HepG2 (cell line): ENCODE results near the gene PPP1R3F. TPM values are rescaled to one million over a fixed set of nuclear protein-coding genes. Genes with fewer than 3 reads are reported as not detected.

Experiments used
- ATAC-seq: fragments of 200-7000 bp; cut with Tn5 transposase; 3 replicates; pipeline ENCODE4 v1.9.1; 2020; ENCODE audit warnings: mild to moderate bottlenecking, moderate library complexity
- BruUV-seq: library from RNA; stranded (reverse); fragments of 400-500 nt; replicated peaks from 2 replicates; lab custom pipeline; 2021; lab: Mats Ljungman, UMichigan
- CTCF ChIA-PET: fragments of 300-600 bp; formaldehyde crosslinking; extraction: SDS; loops from one replicate; lab custom pipeline; 2021; ENCODE audit warnings: low total read pairs, inconsistent platforms, low intra/inter-chr PET ratio; lab: Yijun Ruan, JAX
- POLR2A ChIA-PET: fragments of 350-600 bp; sonication (Branson Sonifier 250); formaldehyde crosslinking; loops from one replicate; lab custom pipeline; 2020; ENCODE audit warnings: antibody characterized with exemption, inconsistent platforms; lab: Yijun Ruan, JAX
- DNase-seq: peaks from one replicate; pipeline ENCODE4 v3.0.0-alpha.2; 2015; ENCODE audit warnings: low spot score
- FAIRE-seq: peaks from 3 replicates; lab custom pipeline; 2011; peaks lifted over from hg19 to GRCh38; lab: Jason Lieb, UNC
- H2AFZ ChIP-seq: one replicate; pipeline ENCODE4 v1.6.1; 2011; ENCODE audit warnings: low read length, inconsistent platforms
- H3K27ac ChIP-seq: fragments of 300-600 bp; 3 replicates; pipeline ENCODE4 v1.8.0; 2011; ENCODE audit warnings: mixed run types, mild to moderate bottlenecking, mixed read lengths, low read length, inconsistent platforms; ENCODE audit not compliant: insufficient read depth; ENCODE audit errors: extremely low read length
- H3K27me3 ChIP-seq, 2 experiments: fragments of 200-600 bp in 1 of 2; 2 replicates in 1 of 2; 3 replicates in 1 of 2; pipeline versions ENCODE4 v1.6.0 to v1.8.0; 2011; ENCODE audit warnings: low read length in 2 of 2, mild to moderate bottlenecking in 2 of 2, moderate library complexity in 2 of 2, inconsistent platforms in 1 of 2; ENCODE audit not compliant: insufficient read depth in 2 of 2, control insufficient read depth in 1 of 2
- H3K36me3 ChIP-seq, 2 experiments: fragments of 200-600 bp in 1 of 2; replicated peaks in 1 of 2; 2 replicates in 1 of 2; 3 replicates in 1 of 2; pipeline versions ENCODE4 v1.5.1 to v1.8.0; 2011; ENCODE audit warnings: low read length in 2 of 2, inconsistent platforms in 1 of 2; ENCODE audit not compliant: insufficient read depth in 2 of 2, control insufficient read depth in 1 of 2
- H3K4me1 ChIP-seq: 2 replicates; pipeline ENCODE4 v1.5.1; 2012; ENCODE audit warnings: low read length, inconsistent platforms; ENCODE audit not compliant: insufficient read depth
- H3K4me2 ChIP-seq: 2 replicates; pipeline ENCODE4 v1.6.0; 2011; ENCODE audit warnings: low read depth, low read length, inconsistent platforms
- H3K4me3 ChIP-seq, 3 experiments: fragments of 200-600 bp in 1 of 3; sonication (generic), shearing (Covaris generic) in 1 of 3; replicated peaks in 1 of 3; 2 replicates each; pipeline ENCODE4 v1.5.1; 2011 to 2016; ENCODE audit warnings: low read length in 3 of 3, inconsistent platforms in 2 of 3, low read depth in 2 of 3, mild to moderate bottlenecking in 2 of 3, control low read depth in 1 of 3, mixed read lengths in 1 of 3; ENCODE audit not compliant: insufficient read depth in 1 of 3
- H3K79me2 ChIP-seq: one replicate; pipeline ENCODE4 v1.6.1; 2011; ENCODE audit warnings: low read length, inconsistent platforms; ENCODE audit not compliant: insufficient read depth
- H3K9ac ChIP-seq: 2 replicates; pipeline ENCODE4 v1.6.0; 2011; ENCODE audit warnings: mild to moderate bottlenecking, low read depth, low read length, inconsistent platforms; ENCODE audit not compliant: insufficient read depth
- H3K9me3 ChIP-seq: 2 replicates; pipeline ENCODE4 v1.5.1; 2012; ENCODE audit warnings: mild to moderate bottlenecking, low read length
- H4K20me1 ChIP-seq: 2 replicates; pipeline ENCODE4 v1.6.0; 2011; ENCODE audit warnings: inconsistent platforms, mild to moderate bottlenecking, low read length, moderate library complexity; ENCODE audit not compliant: insufficient read depth
- CTCF ChIP-seq: sonication (generic); formaldehyde crosslinking; IDR thresholded peaks from 2 replicates; pipeline ENCODE4 v1.5.0; 2020; ENCODE audit warnings: mild to moderate bottlenecking, missing genetic modification reagents, moderate library complexity
- ZFX ChIP-seq: sonication (generic); formaldehyde crosslinking; IDR thresholded peaks from 2 replicates; pipeline ENCODE4 v1.4.0; 2020; ENCODE audit warnings: mild to moderate bottlenecking, low read depth, missing genetic modification reagents, moderate library complexity
- ZNF263 ChIP-seq: sonication (generic); formaldehyde crosslinking; IDR thresholded peaks from 2 replicates; pipeline ENCODE4 v1.4.0; 2020; ENCODE audit warnings: missing genetic modification reagents
- ZNF367 ChIP-seq: sonication (generic); formaldehyde crosslinking; IDR thresholded peaks from 2 replicates; pipeline ENCODE4 v1.4.0; 2020; ENCODE audit warnings: missing genetic modification reagents, borderline replicate concordance
- ZNF687 ChIP-seq: sonication (generic); formaldehyde crosslinking; IDR thresholded peaks from 2 replicates; pipeline ENCODE4 v1.5.1; 2020; ENCODE audit warnings: mild to moderate bottlenecking, missing genetic modification reagents, moderate library complexity
- WGBS: methylation state at CpG from one replicate; pipeline ENCODE4 v1.1.6; 2017; ENCODE audit warnings: low lambda C conversion rate; 5-methylcytosine and 5-hydroxymethylcytosine counted together
- in situ Hi-C: cut with HindIII; loops from 2 replicates; pipeline ENCODE4 v1.10.0; 2017; ENCODE audit warnings: low pct_unique_long_range_greater_than_20kb; ENCODE audit not compliant: extremely low pct_ligation_motif_present
- intact Hi-C: fragments of 100-400 bp; cut with micrococcal nuclease; formaldehyde crosslinking; loops from one replicate; pipeline ENCODE4 v1.10.0; 2022; ENCODE audit not compliant: unreplicated experiment
- polyA plus RNA-seq, 8 experiments: library from polyadenylated mRNA; depleted of rRNA in 3 of 8; stranded (reverse) in 7 of 8; unstranded in 1 of 8; fragments of >200 nt; fragmentation: Illumina TruSeq in 4 of 8; extraction: Trizol in 4 of 8; gene quantifications; 2 replicates each; pipeline versions ENCODE4 v1.2.1 to v1.2.3, GENCODE V29; 2011 to 2016; ENCODE audit warnings: low read depth in 4 of 8, missing spikeins in 1 of 8, mixed read lengths in 1 of 8; ENCODE audit not compliant: insufficient read depth in 1 of 8
- total RNA-seq, 5 experiments: library from RNA; depleted of rRNA; stranded (reverse); fragments of >200 nt; fragmentation: Illumina TruSeq; extraction: Trizol; gene quantifications; 2 replicates each; pipeline ENCODE4 v1.2.3, GENCODE V29; 2016; ENCODE audit warnings: low read depth in 1 of 5
- TF ChIP-seq, protein P1 (sequence below): sonication (generic); formaldehyde crosslinking; IDR thresholded peaks from 2 replicates; pipeline ENCODE4 v1.5.0; 2020; ENCODE audit warnings: mild to moderate bottlenecking, missing genetic modification reagents, borderline replicate concordance
- TF ChIP-seq, protein P2 (sequence below): sonication (generic); formaldehyde crosslinking; IDR thresholded peaks from 2 replicates; pipeline ENCODE4 v1.8.0; 2022; ENCODE audit warnings: mild to moderate bottlenecking, missing genetic modification reagents; ENCODE audit not compliant: insufficient replicate concordance

The PPP1R3F gene
- total and polyA plus RNA-seq, 2 of the 13 experiments (the other 11 are each of a cell fraction or from before 2014, with no cell fraction given) = 0.82 to 0.84 TPM

DNA sequence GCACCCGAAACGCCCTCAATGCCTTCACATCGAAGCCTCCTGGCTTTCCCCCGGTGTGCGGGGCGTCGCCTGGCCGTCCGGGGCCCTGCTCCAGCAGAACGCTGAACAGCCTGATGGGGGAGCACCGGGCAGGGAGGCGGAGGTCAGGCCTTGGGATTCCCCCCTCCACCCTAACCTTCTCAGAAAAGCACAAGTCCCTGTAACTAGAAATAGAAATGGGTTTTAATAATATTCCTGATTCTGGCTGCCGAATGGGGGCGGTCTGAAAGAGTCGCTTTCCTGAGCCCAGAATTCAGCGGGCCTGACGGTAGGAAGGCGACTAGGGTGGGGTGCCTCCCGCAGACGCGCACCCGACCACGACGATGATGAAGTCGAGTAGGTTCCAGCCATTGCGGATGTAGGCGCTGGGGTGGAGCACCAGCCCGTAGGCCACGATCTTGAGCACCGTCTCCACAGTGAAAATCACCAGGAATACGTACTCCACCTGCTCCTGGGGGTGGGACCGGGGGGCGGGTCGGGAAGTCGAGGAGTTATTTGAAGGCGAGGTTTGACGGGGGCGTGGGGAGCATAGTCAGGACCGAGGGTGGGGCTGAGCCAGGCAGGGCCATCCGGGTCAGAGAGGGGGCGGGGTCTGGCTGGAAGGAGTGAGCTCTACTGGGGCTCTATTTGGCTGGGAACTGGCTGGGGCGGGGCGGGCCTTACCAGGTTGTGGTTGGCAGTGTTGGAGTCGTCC lies 38.9 kb upstream of the PPP1R3F start:
- BruUV-seq = no TSS peak
- Histone ChIP-seq H3K4me1 (no peaks in the 10 kb centered on the region), H3K36me3 (no peaks in the 10 kb centered on the region)
- FAIRE-seq = no peak
- 0% methylated on average over 10 of the region's 44 CpGs for WGBS
- CTCF ChIA-PET = no interaction called here
- TF ChIP-seq, protein P1, sequence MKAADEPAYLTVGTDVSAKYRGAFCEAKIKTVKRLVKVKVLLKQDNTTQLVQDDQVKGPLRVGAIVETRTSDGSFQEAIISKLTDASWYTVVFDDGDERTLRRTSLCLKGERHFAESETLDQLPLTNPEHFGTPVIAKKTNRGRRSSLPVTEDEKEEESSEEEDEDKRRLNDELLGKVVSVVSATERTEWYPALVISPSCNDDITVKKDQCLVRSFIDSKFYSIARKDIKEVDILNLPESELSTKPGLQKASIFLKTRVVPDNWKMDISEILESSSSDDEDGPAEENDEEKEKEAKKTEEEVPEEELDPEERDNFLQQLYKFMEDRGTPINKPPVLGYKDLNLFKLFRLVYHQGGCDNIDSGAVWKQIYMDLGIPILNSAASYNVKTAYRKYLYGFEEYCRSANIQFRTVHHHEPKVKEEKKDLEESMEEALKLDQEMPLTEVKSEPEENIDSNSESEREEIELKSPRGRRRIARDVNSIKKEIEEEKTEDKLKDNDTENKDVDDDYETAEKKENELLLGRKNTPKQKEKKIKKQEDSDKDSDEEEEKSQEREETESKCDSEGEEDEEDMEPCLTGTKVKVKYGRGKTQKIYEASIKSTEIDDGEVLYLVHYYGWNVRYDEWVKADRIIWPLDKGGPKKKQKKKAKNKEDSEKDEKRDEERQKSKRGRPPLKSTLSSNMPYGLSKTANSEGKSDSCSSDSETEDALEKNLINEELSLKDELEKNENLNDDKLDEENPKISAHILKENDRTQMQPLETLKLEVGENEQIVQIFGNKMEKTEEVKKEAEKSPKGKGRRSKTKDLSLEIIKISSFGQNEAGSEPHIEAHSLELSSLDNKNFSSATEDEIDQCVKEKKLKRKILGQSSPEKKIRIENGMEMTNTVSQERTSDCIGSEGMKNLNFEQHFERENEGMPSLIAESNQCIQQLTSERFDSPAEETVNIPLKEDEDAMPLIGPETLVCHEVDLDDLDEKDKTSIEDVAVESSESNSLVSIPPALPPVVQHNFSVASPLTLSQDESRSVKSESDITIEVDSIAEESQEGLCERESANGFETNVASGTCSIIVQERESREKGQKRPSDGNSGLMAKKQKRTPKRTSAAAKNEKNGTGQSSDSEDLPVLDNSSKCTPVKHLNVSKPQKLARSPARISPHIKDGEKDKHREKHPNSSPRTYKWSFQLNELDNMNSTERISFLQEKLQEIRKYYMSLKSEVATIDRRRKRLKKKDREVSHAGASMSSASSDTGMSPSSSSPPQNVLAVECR = peak; percentile 27; the same call in 1 of the 2 replicates
- TF ChIP-seq ZFX (CRISPR knock-in tag) = peak; percentile 60
- TF ChIP-seq, protein P2, sequence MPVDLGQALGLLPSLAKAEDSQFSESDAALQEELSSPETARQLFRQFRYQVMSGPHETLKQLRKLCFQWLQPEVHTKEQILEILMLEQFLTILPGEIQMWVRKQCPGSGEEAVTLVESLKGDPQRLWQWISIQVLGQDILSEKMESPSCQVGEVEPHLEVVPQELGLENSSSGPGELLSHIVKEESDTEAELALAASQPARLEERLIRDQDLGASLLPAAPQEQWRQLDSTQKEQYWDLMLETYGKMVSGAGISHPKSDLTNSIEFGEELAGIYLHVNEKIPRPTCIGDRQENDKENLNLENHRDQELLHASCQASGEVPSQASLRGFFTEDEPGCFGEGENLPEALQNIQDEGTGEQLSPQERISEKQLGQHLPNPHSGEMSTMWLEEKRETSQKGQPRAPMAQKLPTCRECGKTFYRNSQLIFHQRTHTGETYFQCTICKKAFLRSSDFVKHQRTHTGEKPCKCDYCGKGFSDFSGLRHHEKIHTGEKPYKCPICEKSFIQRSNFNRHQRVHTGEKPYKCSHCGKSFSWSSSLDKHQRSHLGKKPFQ = no peak
- TF ChIP-seq ZNF687 (CRISPR knock-in tag) = peak; percentile 48
- peak; percentile 44; the same call in 1 of the 2 replicates for TF ChIP-seq ZNF263 (CRISPR knock-in tag)
- TF ChIP-seq CTCF (CRISPR knock-in tag) = peak; percentile 39
- no peak for TF ChIP-seq ZNF367 (CRISPR knock-in tag)
- TF ChIP-seq, all 625 proteins: peak for 5
- Histone ChIP-seq H4K20me1 (no peaks in the 10 kb centered on the region), H3K4me3 (peak overlapping the region; percentile 34 to 60 (median 47); a peak in 5 of 6 replicates), H3K9ac (0 out of 2 replicates have a peak overlapping the region, but pooled peaks have one; percentile 15), H3K9me3 (no peaks in the 10 kb centered on the region), H3K79me2 (no peaks in the 10 kb centered on the region), H3K27ac (no peak overlapping the region), H2AFZ (no peak overlapping the region), H3K27me3 (0 out of 5 replicates have a peak, but pooled peaks cover 0 to under 1% of the 10 kb centered on the region in 2 experiments), H3K4me2 (peak overlapping the region; percentile 66)
- DNase-seq (peak; percentile 9), ATAC-seq (peak; percentile 71)
- POLR2A ChIA-PET = interaction anchor here (2.1 kb wide), 1 partner anchor 40 kb away, joined by 8 read pairs; no protein-coding TSS in a partner anchor
- in situ Hi-C loops (no loop called here), intact Hi-C loops (no loop called here)
